AG10803 (cell line): ENCODE data around the gene SLAMF1.

Experiments used
- DNase-seq: peaks from one replicate; pipeline ENCODE4 v3.0.0; 2010; ENCODE audit warnings: low read depth
- H3K4me3 ChIP-seq: 2 replicates; pipeline ENCODE4 v1.5.1; 2011; ENCODE audit warnings: mild to moderate bottlenecking, low read length, control low read depth
- CTCF ChIP-seq: conservative IDR thresholded peaks from 2 replicates; pipeline ENCODE4 v1.5.1; 2011; ENCODE audit warnings: mild to moderate bottlenecking, low read length, control low read depth, inconsistent platforms

The SLAMF1 gene

GRCh38 chr1:160637821-160638539 lies 8.9 kb downstream of the SLAMF1 start:
- no peak for DNase-seq
- H3K4me3 ChIP-seq, result no peak overlapping the region
- no peak for TF ChIP-seq CTCF

GRCh38 chr1:160637065-160637464 lies 9.8 kb downstream of the SLAMF1 start:
- no peak overlapping the region for H3K4me3 ChIP-seq
- TF ChIP-seq CTCF, result no peak
- DNase-seq, result no peak

GRCh38 chr1:160636547-160636946 lies 10.3 kb downstream of the SLAMF1 start:
- no peak for DNase-seq
- TF ChIP-seq CTCF, result no peak
- H3K4me3 ChIP-seq, result no peak overlapping the region

GRCh38 chr1:160636076-160636475 lies 10.8 kb downstream of the SLAMF1 start:
- no peak overlapping the region for H3K4me3 ChIP-seq
- DNase-seq, result no peak
- TF ChIP-seq CTCF, result no peak

GRCh38 chr1:160634543-160635491 lies 12.0 kb downstream of the SLAMF1 start:
- DNase-seq, result no peak
- no peak overlapping the region for H3K4me3 ChIP-seq
- no peak for TF ChIP-seq CTCF

- TF ChIP-seq CTCF, result no peak
- DNase-seq, result no peak
- no peak overlapping the region for H3K4me3 ChIP-seq
Measured at GRCh38 chr1:160633330-160633903, 13.4 kb downstream of the SLAMF1 start.
